HEK293 (cell line): Measurements from ENCODE around the gene PDE4A.

Experiments
- KLF8 ChIP-seq: fragments of 450-650 bp; formaldehyde crosslinking; IDR thresholded peaks from 2 replicates; pipeline ENCODE4 v1.5.1; 2016; ENCODE audit warnings: missing biosample characterization, missing genetic modification characterization
- KLF9 ChIP-seq: fragments of 450-650 bp; formaldehyde crosslinking; IDR thresholded peaks from 2 replicates; pipeline ENCODE4 v1.5.1; 2016; ENCODE audit warnings: missing biosample characterization, missing genetic modification characterization, low read depth
- SP3 ChIP-seq: fragments of 450-650 bp; formaldehyde crosslinking; IDR thresholded peaks from 2 replicates; pipeline ENCODE4 v1.5.1; 2016; ENCODE audit warnings: missing biosample characterization, missing genetic modification characterization
- TRIM28 ChIP-seq: IDR thresholded peaks from 2 replicates; pipeline ENCODE4 v1.6.1; 2011; ENCODE audit warnings: low read length, control low read depth, borderline replicate concordance
- WT1 ChIP-seq: fragments of 450-650 bp; formaldehyde crosslinking; IDR thresholded peaks from 2 replicates; pipeline ENCODE4 v1.5.1; 2016; ENCODE audit warnings: missing biosample characterization, missing genetic modification characterization
- ZBTB17 ChIP-seq: fragments of 450-650 bp; formaldehyde crosslinking; IDR thresholded peaks from 2 replicates; pipeline ENCODE4 v1.5.1; 2016; ENCODE audit warnings: missing biosample characterization, missing genetic modification characterization
- ZBTB8A ChIP-seq: fragments of 450-650 bp; formaldehyde crosslinking; IDR thresholded peaks from 2 replicates; pipeline ENCODE4 v1.5.1; 2016; ENCODE audit warnings: missing biosample characterization, missing genetic modification characterization
- ZFHX2 ChIP-seq: fragments of 450-650 bp; formaldehyde crosslinking; conservative IDR thresholded peaks from 2 replicates; pipeline ENCODE4 v1.5.1; 2016; ENCODE audit warnings: missing biosample characterization, missing genetic modification characterization
- ZFP3 ChIP-seq: fragments of 450-650 bp; formaldehyde crosslinking; IDR thresholded peaks from 2 replicates; pipeline ENCODE4 v1.5.1; 2016; ENCODE audit warnings: low read depth, missing biosample characterization, missing genetic modification characterization
- ZFP41 ChIP-seq: fragments of 450-650 bp; formaldehyde crosslinking; IDR thresholded peaks from 2 replicates; pipeline ENCODE4 v1.5.1; 2016; ENCODE audit warnings: missing biosample characterization, missing genetic modification characterization, borderline replicate concordance
- ZFP69B ChIP-seq: fragments of 450-650 bp; formaldehyde crosslinking; IDR thresholded peaks from 2 replicates; pipeline ENCODE4 v1.5.1; 2016; ENCODE audit warnings: missing biosample characterization, missing genetic modification characterization
- ZNF114 ChIP-seq: fragments of 450-650 bp; formaldehyde crosslinking; IDR thresholded peaks from 2 replicates; pipeline ENCODE4 v1.5.0; 2017; ENCODE audit warnings: missing biosample characterization, missing genetic modification characterization
- ZNF2 ChIP-seq: fragments of 450-650 bp; formaldehyde crosslinking; IDR thresholded peaks from 2 replicates; pipeline ENCODE4 v1.5.1; 2016; ENCODE audit warnings: missing biosample characterization, missing genetic modification characterization
- ZNF426 ChIP-seq: fragments of 450-650 bp; formaldehyde crosslinking; IDR thresholded peaks from 2 replicates; pipeline ENCODE4 v1.5.1; 2017; ENCODE audit warnings: missing biosample characterization, missing genetic modification characterization, mild to moderate bottlenecking, inconsistent platforms, moderate library complexity
- ZNF549 ChIP-seq: fragments of 450-650 bp; IDR thresholded peaks from 2 replicates; pipeline ENCODE4 v1.5.1; 2018; ENCODE audit warnings: missing biosample characterization, missing genetic modification characterization, mild to moderate bottlenecking, inconsistent platforms, moderate library complexity
- ZNF629 ChIP-seq: fragments of 450-650 bp; formaldehyde crosslinking; IDR thresholded peaks from 2 replicates; pipeline ENCODE4 v1.5.1; 2017; ENCODE audit warnings: missing biosample characterization, missing genetic modification characterization
- ZNF768 ChIP-seq: fragments of 450-650 bp; formaldehyde crosslinking; IDR thresholded peaks from 2 replicates; pipeline ENCODE4 v1.5.1; 2018; ENCODE audit warnings: missing biosample characterization, mild to moderate bottlenecking, missing genetic modification characterization
- TF ChIP-seq, protein P1 (sequence below): fragments of 450-650 bp; formaldehyde crosslinking; IDR thresholded peaks from 2 replicates; pipeline ENCODE4 v1.5.1; 2016; ENCODE audit warnings: missing biosample characterization, missing genetic modification characterization, borderline replicate concordance
- TF ChIP-seq, protein P2 (sequence below): fragments of 450-650 bp; formaldehyde crosslinking; IDR thresholded peaks from 2 replicates; pipeline ENCODE4 v1.5.1; 2016; ENCODE audit warnings: missing biosample characterization, missing genetic modification characterization
- TF ChIP-seq, protein P3 (sequence below): fragments of 450-650 bp; formaldehyde crosslinking; IDR thresholded peaks from 2 replicates; pipeline ENCODE4 v1.5.1; 2016; ENCODE audit warnings: missing biosample characterization, missing genetic modification characterization
- TF ChIP-seq, protein P4 (sequence below): IDR thresholded peaks from 2 replicates; pipeline ENCODE4 v1.6.1; 2011; ENCODE audit warnings: mild to moderate bottlenecking, low read depth, low read length, borderline replicate concordance
- TF ChIP-seq, protein P5 (sequence below): fragments of 450-650 bp; formaldehyde crosslinking; conservative IDR thresholded peaks from 2 replicates; pipeline ENCODE4 v1.5.1; 2016; ENCODE audit warnings: low read depth, missing biosample characterization, missing genetic modification characterization
- TF ChIP-seq, protein P6 (sequence below): fragments of 450-650 bp; formaldehyde crosslinking; IDR thresholded peaks from 2 replicates; pipeline ENCODE4 v1.5.1; 2016; ENCODE audit warnings: missing biosample characterization, missing genetic modification characterization

The PDE4A gene

DNA sequence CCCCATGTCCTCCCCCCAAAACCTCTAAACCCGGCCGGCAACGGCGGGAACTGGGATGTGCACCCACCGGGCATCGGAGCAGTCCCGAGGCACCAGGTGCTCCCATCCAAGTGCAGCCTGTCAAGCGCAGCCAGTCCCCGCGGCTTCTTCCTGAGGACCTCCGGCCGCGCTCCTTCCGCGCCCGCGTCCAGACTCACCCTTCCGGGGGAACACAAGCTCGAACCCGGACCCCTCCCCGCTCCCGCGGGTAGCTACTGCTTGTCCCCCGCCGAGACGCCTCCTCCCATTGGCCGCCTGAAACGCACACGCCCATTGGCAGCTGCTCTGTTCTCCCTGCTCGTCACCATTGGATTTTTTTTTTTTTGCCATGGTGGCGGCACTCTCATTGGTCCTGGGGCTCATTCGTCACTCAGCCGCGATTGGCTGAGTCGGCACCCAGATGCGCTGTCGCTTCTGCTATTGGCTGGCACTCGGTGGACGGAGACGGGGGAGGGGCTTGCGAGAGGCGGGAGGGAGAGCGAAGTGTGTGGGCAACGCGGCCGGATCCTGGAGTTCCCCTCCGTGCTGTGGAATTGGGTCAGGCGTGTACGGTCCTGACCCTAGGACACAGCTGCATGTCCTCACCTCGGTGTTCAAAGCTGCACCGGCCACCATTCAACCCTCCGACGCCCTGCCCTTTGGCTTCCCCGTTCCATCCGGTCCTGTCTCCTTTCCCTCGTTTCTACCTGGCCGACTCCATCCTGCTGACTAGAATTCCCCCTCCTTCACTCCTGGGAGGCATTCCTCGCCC, 39.8 kb upstream of the PDE4A start, which contains the start of gene TYK2 (continued):
- TF ChIP-seq, protein P1, sequence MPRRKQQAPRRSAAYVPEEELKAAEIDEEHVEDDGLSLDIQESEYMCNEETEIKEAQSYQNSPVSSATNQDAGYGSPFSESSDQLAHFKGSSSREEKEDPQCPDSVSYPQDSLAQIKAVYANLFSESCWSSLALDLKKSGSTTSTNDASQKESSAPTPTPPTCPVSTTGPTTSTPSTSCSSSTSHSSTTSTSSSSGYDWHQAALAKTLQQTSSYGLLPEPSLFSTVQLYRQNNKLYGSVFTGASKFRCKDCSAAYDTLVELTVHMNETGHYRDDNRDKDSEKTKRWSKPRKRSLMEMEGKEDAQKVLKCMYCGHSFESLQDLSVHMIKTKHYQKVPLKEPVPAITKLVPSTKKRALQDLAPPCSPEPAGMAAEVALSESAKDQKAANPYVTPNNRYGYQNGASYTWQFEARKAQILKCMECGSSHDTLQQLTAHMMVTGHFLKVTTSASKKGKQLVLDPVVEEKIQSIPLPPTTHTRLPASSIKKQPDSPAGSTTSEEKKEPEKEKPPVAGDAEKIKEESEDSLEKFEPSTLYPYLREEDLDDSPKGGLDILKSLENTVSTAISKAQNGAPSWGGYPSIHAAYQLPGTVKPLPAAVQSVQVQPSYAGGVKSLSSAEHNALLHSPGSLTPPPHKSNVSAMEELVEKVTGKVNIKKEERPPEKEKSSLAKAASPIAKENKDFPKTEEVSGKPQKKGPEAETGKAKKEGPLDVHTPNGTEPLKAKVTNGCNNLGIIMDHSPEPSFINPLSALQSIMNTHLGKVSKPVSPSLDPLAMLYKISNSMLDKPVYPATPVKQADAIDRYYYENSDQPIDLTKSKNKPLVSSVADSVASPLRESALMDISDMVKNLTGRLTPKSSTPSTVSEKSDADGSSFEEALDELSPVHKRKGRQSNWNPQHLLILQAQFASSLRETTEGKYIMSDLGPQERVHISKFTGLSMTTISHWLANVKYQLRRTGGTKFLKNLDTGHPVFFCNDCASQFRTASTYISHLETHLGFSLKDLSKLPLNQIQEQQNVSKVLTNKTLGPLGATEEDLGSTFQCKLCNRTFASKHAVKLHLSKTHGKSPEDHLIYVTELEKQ (tag by site-specific recombination) = 0 out of 2 replicates have a peak, but pooled peaks have one; percentile 54
- TF ChIP-seq, protein P2, sequence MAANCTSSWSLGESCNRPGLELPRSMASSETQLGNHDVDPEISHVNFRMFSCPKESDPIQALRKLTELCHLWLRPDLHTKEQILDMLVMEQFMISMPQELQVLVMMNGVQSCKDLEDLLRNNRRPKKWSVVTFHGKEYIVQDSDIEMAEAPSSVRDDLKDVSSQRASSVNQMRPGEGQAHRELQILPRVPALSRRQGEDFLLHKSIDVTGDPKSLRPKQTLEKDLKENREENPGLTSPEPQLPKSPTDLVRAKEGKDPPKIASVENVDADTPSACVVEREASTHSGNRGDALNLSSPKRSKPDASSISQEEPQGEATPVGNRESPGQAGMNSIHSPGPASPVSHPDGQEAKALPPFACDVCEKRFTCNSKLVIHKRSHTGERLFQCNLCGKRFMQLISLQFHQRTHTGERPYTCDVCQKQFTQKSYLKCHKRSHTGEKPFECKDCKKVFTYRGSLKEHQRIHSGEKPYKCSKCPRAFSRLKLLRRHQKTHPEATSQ (tag by site-specific recombination) = peak; percentile 18
- TF ChIP-seq ZFP41 (tag by site-specific recombination) (no peak), WT1 (tag by site-specific recombination) (no peak; the same call in 1 of the 2 replicates), ZNF768 (tag by site-specific recombination) (no peak; the same call in 1 of the 2 replicates), KLF9 (tag by site-specific recombination) (peak; percentile 59), ZFP3 (tag by site-specific recombination) (0 out of 2 replicates have a peak, but pooled peaks have one; percentile 4), TRIM28 (0 out of 2 replicates have a peak, but pooled peaks have one; percentile 11), ZNF549 (no peak), ZNF426 (no peak), ZBTB17 (peak; percentile 67), ZBTB8A (peak; percentile 38), ZNF114 (tag by site-specific recombination) (no peak), ZNF2 (tag by site-specific recombination) (peak; percentile 28; the same call in 1 of the 2 replicates), ZNF629 (peak; percentile 78), KLF8 (tag by site-specific recombination) (no peak; the same call in none of the 2 replicates), SP3 (tag by site-specific recombination) (peak; percentile 92), ZFP69B (no peak; the same call in 1 of the 2 replicates), ZFHX2 (tag by site-specific recombination) (peak; percentile 87)
- TF ChIP-seq, protein P3, sequence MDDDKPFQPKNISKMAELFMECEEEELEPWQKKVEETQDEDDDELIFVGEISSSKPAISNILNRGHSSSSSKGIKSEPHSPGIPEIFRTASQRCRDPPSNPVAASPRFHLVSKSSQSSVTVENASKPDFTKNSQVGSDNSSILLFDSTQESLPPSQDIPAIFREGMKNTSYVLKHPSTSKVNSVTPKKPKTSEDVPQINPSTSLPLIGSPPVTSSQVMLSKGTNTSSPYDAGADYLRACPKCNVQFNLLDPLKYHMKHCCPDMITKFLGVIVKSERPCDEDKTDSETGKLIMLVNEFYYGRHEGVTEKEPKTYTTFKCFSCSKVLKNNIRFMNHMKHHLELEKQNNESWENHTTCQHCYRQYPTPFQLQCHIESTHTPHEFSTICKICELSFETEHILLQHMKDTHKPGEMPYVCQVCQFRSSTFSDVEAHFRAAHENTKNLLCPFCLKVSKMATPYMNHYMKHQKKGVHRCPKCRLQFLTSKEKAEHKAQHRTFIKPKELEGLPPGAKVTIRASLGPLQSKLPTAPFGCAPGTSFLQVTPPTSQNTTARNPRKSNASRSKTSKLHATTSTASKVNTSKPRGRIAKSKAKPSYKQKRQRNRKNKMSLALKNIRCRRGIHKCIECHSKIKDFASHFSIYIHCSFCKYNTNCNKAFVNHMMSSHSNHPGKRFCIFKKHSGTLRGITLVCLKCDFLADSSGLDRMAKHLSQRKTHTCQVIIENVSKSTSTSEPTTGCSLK (tag by site-specific recombination) = no peak
- TF ChIP-seq, protein P4, sequence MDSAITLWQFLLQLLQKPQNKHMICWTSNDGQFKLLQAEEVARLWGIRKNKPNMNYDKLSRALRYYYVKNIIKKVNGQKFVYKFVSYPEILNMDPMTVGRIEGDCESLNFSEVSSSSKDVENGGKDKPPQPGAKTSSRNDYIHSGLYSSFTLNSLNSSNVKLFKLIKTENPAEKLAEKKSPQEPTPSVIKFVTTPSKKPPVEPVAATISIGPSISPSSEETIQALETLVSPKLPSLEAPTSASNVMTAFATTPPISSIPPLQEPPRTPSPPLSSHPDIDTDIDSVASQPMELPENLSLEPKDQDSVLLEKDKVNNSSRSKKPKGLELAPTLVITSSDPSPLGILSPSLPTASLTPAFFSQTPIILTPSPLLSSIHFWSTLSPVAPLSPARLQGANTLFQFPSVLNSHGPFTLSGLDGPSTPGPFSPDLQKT = no peak
- TF ChIP-seq, protein P5, sequence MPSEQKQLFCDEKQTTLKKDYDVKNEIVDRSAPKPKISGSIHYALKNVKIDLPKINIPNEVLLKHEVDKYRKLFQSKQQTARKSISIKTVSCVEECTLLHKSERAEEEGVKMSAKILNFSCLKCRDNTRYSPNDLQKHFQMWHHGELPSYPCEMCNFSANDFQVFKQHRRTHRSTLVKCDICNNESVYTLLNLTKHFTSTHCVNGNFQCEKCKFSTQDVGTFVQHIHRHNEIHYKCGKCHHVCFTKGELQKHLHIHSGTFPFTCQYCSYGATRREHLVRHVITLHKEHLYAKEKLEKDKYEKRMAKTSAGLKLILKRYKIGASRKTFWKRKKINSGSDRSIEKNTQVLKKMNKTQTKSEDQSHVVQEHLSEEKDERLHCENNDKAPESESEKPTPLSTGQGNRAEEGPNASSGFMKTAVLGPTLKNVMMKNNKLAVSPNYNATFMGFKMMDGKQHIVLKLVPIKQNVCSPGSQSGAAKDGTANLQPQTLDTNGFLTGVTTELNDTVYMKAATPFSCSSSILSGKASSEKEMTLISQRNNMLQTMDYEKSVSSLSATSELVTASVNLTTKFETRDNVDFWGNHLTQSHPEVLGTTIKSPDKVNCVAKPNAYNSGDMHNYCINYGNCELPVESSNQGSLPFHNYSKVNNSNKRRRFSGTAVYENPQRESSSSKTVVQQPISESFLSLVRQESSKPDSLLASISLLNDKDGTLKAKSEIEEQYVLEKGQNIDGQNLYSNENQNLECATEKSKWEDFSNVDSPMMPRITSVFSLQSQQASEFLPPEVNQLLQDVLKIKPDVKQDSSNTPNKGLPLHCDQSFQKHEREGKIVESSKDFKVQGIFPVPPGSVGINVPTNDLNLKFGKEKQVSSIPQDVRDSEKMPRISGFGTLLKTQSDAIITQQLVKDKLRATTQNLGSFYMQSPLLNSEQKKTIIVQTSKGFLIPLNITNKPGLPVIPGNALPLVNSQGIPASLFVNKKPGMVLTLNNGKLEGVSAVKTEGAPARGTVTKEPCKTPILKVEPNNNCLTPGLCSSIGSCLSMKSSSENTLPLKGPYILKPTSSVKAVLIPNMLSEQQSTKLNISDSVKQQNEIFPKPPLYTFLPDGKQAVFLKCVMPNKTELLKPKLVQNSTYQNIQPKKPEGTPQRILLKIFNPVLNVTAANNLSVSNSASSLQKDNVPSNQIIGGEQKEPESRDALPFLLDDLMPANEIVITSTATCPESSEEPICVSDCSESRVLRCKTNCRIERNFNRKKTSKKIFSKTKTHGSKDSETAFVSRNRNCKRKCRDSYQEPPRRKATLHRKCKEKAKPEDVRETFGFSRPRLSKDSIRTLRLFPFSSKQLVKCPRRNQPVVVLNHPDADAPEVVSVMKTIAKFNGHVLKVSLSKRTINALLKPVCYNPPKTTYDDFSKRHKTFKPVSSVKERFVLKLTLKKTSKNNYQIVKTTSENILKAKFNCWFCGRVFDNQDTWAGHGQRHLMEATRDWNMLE (tag by site-specific recombination) = 0 out of 2 replicates have a peak, but pooled peaks have one; percentile 8
- TF ChIP-seq, protein P6, sequence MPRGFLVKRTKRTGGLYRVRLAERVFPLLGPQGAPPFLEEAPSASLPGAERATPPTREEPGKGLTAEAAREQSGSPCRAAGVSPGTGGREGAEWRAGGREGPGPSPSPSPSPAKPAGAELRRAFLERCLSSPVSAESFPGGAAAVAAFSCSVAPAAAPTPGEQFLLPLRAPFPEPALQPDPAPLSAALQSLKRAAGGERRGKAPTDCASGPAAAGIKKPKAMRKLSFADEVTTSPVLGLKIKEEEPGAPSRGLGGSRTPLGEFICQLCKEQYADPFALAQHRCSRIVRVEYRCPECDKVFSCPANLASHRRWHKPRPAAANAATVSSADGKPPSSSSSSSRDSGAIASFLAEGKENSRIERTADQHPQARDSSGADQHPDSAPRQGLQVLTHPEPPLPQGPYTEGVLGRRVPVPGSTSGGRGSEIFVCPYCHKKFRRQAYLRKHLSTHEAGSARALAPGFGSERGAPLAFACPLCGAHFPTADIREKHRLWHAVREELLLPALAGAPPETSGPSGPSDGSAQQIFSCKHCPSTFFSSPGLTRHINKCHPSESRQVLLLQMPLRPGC = peak; percentile 78; the same call in 1 of the 2 replicates
